22Rv1 (cell line): ENCODE data around the gene KMT2B.
"Not testable (repeated sequence)": the region's sequence is repeated elsewhere in the genome, so short reads cannot be mapped to it uniquely, and the experiment has no call there.

Experiments used
- H3K27ac ChIP-seq: fragments of 450-650 bp; 2 replicates; pipeline ENCODE4 v1.5.1; 2017
- ZFX ChIP-seq: fragments of 450-650 bp; IDR thresholded peaks from 2 replicates; pipeline ENCODE4 v1.6.1; 2017; ENCODE audit warnings: antibody characterized with exemption, borderline replicate concordance
- TF ChIP-seq, protein P1 (sequence below): fragments of 450-650 bp; IDR thresholded peaks from 2 replicates; pipeline ENCODE4 v1.5.1; 2017; ENCODE audit warnings: mild to moderate bottlenecking

KMT2B gene

DNA sequence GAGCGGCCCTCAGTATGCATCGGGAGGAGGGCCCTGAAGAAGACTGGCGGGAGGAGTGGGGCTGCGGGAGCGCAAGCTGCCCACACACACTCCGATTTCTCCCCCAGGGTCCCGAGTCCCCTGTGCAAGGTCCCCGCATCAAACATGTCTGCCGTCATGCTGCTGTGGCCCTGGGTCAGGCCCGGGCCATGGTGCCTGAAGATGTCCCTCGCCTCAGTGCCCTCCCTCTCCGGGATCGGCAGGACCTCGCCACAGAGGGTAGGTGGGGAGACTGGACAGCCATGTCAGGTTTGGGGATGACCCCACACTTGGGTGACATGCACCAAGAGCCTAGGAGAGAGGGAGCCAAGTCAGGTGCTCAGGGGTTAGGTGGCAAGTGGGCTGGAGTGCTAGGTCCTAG lies 4.7 kb downstream of the KMT2B start:
- H3K27ac ChIP-seq = no peak overlapping the region
- TF ChIP-seq, protein P1, sequence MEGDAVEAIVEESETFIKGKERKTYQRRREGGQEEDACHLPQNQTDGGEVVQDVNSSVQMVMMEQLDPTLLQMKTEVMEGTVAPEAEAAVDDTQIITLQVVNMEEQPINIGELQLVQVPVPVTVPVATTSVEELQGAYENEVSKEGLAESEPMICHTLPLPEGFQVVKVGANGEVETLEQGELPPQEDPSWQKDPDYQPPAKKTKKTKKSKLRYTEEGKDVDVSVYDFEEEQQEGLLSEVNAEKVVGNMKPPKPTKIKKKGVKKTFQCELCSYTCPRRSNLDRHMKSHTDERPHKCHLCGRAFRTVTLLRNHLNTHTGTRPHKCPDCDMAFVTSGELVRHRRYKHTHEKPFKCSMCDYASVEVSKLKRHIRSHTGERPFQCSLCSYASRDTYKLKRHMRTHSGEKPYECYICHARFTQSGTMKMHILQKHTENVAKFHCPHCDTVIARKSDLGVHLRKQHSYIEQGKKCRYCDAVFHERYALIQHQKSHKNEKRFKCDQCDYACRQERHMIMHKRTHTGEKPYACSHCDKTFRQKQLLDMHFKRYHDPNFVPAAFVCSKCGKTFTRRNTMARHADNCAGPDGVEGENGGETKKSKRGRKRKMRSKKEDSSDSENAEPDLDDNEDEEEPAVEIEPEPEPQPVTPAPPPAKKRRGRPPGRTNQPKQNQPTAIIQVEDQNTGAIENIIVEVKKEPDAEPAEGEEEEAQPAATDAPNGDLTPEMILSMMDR = no peak
- TF ChIP-seq ZFX = no peak

DNA sequence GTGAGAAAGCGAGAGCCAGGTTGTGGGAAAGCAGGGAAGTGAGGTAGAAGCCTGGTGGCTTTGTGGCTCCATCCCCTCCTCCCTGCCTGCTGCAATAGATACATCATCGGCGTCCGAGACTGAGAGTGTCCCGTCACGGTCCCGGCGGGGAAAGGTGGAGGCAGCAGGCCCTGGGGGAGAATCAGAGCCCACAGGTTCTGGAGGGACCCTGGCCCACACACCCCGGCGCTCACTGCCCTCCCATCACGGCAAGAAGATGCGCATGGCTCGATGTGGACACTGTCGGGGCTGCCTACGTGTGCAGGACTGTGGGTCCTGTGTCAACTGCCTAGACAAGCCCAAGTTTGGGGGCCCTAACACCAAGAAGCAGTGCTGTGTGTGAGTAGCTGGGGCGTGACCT lies 5.1 kb downstream of the KMT2B start:
- TF ChIP-seq, protein P1 = no peak
- TF ChIP-seq ZFX = no peak

DNA sequence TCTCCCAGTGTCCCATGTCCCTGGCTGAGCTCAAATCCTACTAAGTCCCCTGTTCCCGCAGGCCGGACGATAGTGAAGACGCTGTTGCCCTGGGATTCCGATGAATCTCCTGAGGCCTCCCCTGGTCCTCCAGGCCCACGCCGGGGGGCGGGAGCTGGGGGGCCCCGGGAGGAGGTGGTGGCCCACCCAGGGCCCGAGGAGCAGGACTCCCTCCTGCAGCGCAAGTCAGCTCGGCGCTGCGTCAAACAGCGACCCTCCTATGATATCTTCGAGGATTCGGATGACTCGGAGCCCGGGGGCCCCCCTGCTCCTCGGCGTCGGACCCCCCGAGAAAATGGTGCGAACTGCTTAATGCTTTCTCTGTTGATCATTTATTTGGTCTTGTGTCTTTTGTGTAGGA lies 5.9 kb downstream of the KMT2B start:
- TF ChIP-seq ZFX = no peak
- TF ChIP-seq, protein P1 = no peak
- H3K27ac ChIP-seq = no peak overlapping the region

More for the DNA sequence above, 5.1 kb downstream of the KMT2B start:
- H3K27ac ChIP-seq = no peak overlapping the region

DNA sequence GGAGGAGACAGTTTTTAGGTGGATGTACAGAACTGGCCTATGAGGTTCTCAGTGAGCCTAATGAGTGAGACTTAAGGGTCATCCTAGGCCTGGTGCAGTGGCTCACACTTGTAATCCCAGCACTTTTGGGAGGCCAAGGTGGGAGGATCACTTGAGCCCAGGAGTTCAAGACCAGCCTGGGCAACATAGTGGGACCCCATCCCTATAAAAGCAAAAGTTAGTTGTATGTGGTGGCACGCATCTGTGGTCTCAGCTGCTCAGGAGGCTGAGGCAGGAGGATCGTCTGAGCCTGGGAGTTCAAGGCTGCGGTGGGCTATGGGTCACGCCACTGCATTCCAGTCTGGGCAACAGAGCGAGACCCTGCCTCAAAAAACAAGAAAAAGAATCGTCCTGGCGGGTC lies 6.3 kb downstream of the KMT2B start:
- H3K27ac ChIP-seq = not testable (repeated sequence)

DNA sequence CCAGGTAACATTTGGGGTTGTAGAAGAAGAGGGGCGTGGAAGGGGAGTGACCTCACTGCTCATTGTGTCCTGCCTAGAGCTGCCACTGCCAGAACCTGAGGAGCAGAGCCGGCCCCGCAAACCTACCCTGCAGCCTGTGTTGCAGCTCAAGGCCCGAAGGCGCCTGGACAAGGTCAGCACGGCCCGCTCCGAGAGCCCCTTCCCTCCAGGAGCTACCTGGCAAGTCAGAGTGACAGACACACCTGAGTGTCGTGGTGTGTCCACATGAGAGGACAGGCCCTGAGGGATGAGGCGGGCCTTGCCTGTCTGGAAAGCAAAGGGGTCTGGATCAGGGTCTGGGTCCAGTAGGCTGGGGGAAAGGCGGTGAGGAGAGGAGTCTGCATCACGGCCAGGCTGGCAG lies 6.8 kb downstream of the KMT2B start:
- TF ChIP-seq, protein P1 = no peak
- TF ChIP-seq ZFX = no peak
- no peak overlapping the region for H3K27ac ChIP-seq

DNA sequence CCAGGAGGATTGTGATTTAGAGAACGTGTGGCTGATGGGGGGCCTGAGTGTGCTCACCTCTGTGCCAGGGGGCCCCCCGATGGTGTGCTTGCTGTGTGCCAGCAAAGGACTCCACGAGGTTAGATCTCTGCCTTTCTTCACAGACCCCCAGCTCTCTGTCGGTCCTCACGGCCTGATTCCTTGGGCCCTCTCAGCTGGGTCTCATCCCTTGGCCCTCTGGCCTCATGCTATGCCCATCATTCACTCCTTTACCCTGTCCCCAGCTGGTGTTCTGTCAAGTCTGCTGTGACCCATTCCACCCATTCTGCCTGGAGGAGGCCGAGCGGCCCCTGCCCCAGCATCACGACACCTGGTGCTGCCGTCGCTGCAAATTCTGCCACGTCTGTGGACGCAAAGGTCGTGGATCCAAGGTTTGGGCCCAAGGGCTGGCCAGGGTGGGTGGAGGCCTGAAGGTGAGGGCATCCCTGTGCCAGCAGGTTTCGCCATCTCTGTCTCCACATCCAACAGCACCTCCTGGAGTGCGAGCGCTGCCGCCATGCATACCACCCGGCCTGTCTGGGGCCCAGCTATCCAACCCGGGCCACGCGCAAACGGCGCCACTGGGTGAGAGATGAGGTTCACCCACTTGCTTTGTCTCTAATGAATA lies 7.5 kb downstream of the KMT2B start:
- TF ChIP-seq ZFX = no peak
- TF ChIP-seq, protein P1 = no peak
- no peak overlapping the region for H3K27ac ChIP-seq

DNA sequence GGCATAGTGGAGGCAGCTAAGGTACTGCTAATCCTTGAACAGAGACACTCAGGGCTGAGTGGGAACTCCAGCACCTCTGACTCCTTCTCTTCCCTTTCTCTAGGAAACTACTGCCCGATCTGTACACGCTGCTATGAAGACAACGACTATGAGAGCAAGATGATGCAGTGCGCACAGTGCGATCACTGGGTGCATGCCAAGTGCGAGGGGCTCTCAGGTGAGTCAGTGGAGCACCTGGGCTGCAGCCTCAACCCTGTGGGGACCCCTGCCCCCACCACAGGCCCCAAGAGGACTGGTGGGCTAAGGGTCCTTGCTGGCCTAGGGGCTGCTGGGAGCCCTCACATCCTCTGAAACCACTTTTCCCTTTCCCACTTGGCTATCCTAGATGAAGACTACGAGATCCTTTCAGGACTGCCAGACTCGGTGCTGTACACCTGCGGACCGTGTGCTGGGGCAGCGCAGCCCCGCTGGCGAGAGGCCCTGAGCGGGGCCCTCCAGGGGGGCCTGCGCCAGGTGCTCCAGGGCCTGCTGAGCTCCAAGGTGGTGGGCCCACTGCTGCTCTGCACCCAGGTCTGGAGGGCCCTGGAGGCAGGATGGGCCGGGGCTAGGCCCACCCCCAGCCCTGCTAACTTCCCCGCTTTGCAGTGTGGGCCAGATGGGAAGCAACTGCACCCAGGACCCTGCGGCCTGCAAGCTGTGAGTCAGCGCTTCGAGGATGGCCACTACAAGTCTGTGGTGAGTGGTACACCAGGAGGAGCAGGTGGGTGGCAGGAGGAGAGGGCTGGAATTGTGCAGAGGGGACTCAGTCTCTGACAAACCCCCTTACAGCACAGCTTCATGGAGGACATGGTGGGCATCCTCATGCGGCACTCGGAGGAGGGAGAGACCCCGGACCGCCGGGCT lies 9.5 kb downstream of the KMT2B start:
- TF ChIP-seq ZFX = no peak
- TF ChIP-seq, protein P1 = no peak
- no peak overlapping the region for H3K27ac ChIP-seq
